ENCODE measurements around the gene TLL2.
A peak's percentile ranks its signal among the peaks of the same experiment; 100 is the strongest.

DNA sequence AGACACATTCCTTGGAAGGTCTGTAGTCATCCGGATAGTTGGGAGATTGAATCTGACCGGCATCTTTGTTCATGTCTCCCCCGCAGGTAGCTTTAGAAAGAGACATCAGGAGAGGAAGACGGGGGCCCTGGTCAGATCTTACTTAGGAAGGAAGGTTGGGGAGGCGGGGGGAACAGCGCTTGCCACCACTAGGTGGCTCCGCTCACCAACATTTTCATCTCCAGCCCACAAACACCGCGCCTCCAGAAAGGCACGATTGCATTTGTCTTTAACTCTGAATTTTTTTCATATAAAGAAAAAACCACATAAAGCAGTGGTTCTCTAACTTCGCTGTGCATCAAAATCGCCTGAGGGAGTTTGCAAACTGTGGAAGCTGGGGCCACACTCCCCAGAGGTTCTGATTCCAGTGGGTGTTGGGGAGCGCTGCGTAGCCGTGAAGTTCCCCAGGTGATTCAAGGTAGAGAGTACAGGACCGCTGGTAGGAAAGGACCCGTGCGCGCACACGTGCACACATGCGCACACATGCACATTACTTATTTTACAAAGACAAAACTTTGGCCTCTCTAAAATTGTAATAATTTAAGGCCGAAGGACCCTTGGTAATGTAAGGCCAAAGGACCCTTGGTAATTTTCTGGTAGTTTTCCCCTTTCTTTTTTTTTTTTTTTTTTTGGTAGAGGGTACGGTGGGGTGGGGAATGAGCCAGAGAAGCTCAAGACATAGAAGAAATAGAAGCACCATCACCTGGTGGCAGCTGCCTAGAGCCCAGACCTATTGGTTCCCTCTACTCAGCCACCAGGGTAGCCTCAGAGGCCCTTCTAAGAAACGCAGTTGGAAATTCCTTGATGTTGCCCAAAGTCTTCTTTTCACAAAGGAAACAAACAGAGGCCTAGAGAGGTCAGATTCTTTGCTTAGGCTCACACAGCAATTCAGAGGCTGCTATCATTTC is 117.5 kb downstream of the TLL2 start:
- TF ChIP-seq, protein P1, sequence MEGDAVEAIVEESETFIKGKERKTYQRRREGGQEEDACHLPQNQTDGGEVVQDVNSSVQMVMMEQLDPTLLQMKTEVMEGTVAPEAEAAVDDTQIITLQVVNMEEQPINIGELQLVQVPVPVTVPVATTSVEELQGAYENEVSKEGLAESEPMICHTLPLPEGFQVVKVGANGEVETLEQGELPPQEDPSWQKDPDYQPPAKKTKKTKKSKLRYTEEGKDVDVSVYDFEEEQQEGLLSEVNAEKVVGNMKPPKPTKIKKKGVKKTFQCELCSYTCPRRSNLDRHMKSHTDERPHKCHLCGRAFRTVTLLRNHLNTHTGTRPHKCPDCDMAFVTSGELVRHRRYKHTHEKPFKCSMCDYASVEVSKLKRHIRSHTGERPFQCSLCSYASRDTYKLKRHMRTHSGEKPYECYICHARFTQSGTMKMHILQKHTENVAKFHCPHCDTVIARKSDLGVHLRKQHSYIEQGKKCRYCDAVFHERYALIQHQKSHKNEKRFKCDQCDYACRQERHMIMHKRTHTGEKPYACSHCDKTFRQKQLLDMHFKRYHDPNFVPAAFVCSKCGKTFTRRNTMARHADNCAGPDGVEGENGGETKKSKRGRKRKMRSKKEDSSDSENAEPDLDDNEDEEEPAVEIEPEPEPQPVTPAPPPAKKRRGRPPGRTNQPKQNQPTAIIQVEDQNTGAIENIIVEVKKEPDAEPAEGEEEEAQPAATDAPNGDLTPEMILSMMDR (conservative IDR thresholded peaks at IDR 0.05; ENCODE audit: low read length) = peak; percentile 84
- TF ChIP-seq EZH2phosphoT487 (IDR thresholded peaks at IDR 0.05; ENCODE audit: borderline replicate concordance) = no peak

All from Loucy (cell line).